GM19025 (cell line): ENCODE results near the gene TBC1D8.

Experiments used
- ATAC-seq: cut with Tn5 transposase; IDR thresholded peaks from one replicate; pipeline ENCODE4 v1.9.1; 2021; ENCODE audit warnings: mild to moderate bottlenecking, low read depth, moderate library complexity; ENCODE audit not compliant: unreplicated experiment

Gene TBC1D8

GRCh38 chr2:101038455-101039255 lies 112.5 kb downstream of the TBC1D8 start:
- no peak for ATAC-seq

GRCh38 chr2:101037161-101037755 lies 113.9 kb downstream of the TBC1D8 start:
- ATAC-seq, result no peak

- ATAC-seq, result no peak
Observed at GRCh38 chr2:101036562-101036961, 114.6 kb downstream of the TBC1D8 start.

GRCh38 chr2:101032084-101032776 lies 119.0 kb downstream of the TBC1D8 start:
- no peak for ATAC-seq

- no peak for ATAC-seq
Observed at GRCh38 chr2:101030866-101031554, 120.2 kb downstream of the TBC1D8 start.

GRCh38 chr2:101027852-101028251 lies 123.3 kb downstream of the TBC1D8 start:
- no peak for ATAC-seq

- no peak for ATAC-seq
Observed at GRCh38 chr2:101026923-101027469, 124.2 kb downstream of the TBC1D8 start.

GRCh38 chr2:101026253-101026701 lies 124.9 kb downstream of the TBC1D8 start:
- no peak for ATAC-seq

- no peak for ATAC-seq
Observed at GRCh38 chr2:101025561-101025960, 125.6 kb downstream of the TBC1D8 start.

GRCh38 chr2:101023327-101024107 lies 127.7 kb downstream of the TBC1D8 start:
- no peak for ATAC-seq

GRCh38 chr2:101022221-101022620 lies 129.0 kb downstream of the TBC1D8 start:
- ATAC-seq, result no peak

GRCh38 chr2:101018934-101019333 lies 132.2 kb downstream of the TBC1D8 start:
- ATAC-seq, result no peak

- no peak for ATAC-seq
Observed at GRCh38 chr2:101017371-101017770, 133.8 kb downstream of the TBC1D8 start.

GRCh38 chr2:101014264-101014857 lies 136.8 kb downstream of the TBC1D8 start:
- no peak for ATAC-seq

- ATAC-seq, result no peak
Observed at GRCh38 chr2:101012706-101013181, 138.4 kb downstream of the TBC1D8 start.

- ATAC-seq, result peak; percentile 86
Observed at GRCh38 chr2:101012054-101012705, 139.0 kb downstream of the TBC1D8 start.

GRCh38 chr2:101011152-101011551 lies 140.0 kb downstream of the TBC1D8 start:
- no peak for ATAC-seq

- ATAC-seq, result no peak
Observed at GRCh38 chr2:101007415-101008345, 143.5 kb downstream of the TBC1D8 start.
